CD4-positive, alpha-beta T cell treated with Interleukin-4 for 1 hour (primary cell): ENCODE results near the gene KRT13.
A peak's percentile ranks its signal among the peaks of the same experiment; 100 is the strongest.

Experiments
- DNase-seq, 2 donors: peaks; one replicate each; pipeline ENCODE4 v3.0.0-alpha.2; 2020 to 2022

Gene KRT13

GRCh38 chr17:41492351-41492750, 13.1 kb downstream of the KRT13 start:
- DNase-seq, result peak in 1 of 2 donors; percentile 19

DNA sequence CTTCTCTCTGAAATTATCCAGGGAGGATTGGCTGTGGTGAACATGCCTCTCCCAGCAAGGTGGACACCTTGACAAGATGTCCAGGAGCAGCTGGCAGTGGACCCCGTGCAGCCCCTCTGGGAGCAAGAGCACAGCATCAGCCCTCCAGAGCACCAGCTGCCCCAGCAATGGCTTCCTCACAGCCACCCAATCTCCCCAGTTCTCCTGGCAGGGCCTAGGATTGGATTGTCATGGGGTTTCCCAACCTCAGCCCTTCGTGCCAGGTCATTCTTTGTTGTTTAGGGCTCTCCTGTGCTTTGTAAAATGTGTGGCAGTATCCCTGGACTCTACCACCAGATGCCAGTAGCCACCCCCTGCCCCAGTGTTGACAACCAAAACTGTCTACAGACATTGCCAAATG, 13.9 kb downstream of the KRT13 start:
- no peak for DNase-seq

- DNase-seq, result no peak
Measured at GRCh38 chr17:41490000-41490990, 15.1 kb downstream of the KRT13 start.

DNA sequence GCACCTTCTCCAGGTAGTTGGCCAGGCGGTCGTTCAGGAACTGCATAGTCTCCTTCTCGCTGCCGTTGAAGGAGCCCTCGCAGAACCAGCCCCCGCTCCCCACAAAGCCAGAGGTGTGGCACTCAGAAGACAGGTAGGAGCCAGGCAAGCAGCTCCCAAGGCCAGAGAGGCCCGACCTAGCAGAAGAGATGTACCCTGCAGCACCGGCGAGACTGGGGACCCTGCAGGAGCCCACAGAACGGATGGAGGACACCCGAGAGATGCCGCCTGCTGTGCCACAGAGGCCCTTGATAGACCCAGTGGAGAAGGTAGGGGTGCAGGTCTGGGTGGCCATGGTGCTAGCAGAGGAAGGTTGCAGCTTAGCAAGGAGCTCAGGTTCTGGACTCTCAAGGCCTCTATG, 15.9 kb downstream of the KRT13 start, which contains the start of gene KRT36:
TSS of gene KRT36 (minus strand) at position 380 of the 400 bp plus-strand sequence. CDS start at position 334, 46 bp downstream.
- DNase-seq, result no peak

GRCh38 chr17:41486809-41487530, 18.4 kb downstream of the KRT13 start:
- DNase-seq, result peak in 1 of 2 donors; percentile 35

GRCh38 chr17:41486316-41486715, 19.1 kb downstream of the KRT13 start:
- no peak for DNase-seq

DNA sequence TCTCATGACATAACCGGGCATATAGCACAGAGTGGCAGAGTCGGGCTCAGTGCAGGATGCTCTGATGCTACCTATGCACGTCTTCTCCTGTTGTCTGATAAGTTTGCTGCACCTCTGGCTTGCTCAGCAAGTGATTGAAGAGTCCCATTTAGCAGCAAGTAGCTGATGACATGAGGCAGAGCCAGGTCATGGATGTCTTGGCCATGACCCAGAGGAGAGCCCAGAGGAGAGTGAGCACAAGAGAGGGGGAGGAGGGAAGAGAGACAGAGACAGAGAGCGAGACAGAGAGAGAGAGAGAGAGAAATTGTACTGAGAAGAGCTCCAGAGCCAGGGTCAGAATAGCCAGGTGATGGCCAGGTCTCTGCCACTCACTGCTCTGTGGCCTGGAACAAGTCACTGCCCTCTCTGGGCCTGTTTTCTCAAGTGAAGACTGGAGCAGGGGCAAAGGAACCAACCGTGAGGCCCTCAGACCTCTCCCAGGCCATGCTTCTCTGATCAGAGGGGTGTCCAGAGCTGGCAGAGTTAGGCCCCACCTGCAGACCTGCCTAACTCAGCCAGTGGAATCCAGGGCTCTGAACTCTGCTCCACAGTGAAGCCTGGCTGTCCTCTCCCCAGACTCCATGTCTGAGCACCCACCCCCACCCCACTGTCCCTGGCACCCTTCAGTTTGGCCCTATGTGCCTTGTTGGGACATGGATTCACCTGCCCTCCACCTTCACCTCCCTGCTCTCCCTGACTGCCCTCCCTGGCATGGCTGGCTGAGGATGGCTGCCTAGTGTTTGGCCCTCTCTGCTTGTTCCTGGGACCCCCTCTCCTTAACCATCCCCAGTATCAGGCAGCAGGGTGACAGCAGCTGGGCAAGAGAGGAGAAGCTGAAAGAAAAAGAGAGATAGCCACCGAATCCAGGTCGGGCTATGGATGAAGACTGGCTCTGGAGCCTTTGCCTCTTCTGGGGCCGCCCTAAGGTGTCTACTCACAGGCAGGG, 20.2 kb downstream of the KRT13 start:
- no peak for DNase-seq

DNA sequence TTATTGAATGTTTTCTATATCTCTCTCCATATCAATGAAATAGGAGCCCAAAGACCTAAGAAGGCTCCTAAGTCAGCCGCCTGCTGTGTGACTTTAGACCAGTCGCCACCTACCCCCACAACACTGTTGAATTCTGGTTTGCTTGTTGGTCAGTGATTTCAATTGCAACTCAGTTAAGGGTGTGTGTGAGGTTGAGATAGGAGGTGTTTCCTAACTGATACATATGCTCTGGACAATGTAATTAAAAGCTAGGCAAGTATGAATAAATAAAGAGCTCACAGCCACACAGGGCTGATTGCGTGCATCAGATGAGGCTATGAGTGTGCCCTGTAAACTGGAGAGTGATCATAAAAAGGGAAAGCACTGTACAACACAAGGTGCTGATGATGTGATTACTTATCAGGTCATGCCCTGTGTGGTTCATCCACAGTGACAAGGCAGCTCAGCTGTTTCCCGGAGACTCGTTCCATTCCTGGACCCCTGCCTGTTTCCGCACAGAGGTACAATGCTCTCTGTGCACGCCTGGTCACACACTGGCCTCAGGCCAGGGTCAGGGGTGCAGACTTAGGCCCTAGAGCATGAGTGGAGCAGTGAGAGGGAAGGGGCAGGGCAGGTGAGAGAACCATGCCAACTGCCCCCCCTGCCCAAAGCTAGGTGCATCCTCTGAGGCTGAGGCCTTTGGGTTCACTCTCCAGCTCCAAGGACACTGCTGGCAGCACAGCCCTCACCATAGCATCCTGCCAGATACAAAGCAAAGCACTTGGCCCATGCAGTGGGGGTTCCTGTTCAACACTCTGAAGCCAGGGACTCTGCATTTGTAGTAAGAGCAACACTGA, 21.2 kb downstream of the KRT13 start:
- DNase-seq, result no peak

DNA sequence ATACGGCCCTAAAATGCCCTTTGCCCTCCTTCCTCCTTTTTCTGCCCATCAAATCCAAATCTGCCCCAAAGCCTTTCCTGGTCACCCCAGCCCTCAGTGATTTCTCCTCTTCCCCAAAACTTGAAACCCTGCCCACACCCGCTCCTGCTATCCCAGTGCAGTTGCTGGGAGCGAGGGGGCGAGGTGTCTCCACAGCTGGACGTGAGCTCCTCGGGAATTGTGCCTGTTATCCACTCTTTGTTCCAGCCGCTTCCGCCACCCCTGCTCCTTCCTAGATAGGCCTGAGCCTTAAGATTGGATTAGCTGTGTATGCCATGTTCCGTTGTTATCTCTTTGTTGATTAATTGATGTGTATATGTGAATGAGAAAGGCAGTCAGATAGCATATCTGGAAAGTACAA, 21.9 kb downstream of the KRT13 start:
- no peak for DNase-seq

GRCh38 chr17:41481036-41481435, 24.4 kb downstream of the KRT13 start, which contains the start of gene KRT35:
KRT35 (minus strand) TSS chr17:41481151; CDS start chr17:41481097, 54 bp downstream.
- DNase-seq, result no peak

DNA sequence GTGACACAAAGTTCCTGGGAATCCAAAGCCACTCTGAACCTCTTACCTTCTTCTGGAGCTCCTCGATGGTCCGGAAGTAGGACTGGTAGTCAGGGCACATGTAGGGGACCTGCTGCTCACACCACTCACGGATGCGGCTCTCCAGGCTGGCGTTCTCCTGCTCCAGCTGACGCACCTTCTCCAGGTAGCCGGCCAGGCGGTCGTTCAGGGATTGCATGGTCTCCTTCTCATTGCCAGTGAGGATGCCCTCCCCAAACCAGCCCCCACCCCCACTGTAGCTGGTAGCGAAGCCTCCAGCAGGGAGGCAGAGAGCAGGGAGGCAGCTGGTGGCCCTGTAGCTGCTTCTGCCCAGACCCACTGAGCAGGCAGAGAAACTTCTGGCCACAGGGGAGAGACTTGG, 24.8 kb downstream of the KRT13 start:
- DNase-seq, result no peak

DNA sequence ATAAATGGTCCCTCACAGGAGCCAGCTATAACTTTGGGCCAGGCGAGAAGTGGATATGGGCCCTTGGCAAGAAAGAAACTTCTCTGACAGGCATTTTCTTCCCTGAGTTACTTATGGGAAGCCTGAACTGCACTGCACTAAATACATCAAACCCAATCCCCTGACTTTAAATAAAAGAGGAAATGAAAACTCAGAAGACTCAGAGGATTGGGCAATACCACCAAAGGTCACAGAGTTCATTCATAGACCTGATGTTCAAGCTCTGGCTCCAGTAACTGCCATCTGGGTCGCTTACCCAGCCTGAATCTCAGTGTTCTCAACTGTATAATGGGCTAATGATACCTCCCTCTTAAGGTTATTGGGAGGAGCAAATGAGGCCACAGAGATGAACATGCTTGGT, 25.3 kb downstream of the KRT13 start:
- DNase-seq, result no peak

GRCh38 chr17:41478237-41478636, 27.2 kb downstream of the KRT13 start:
- DNase-seq, result no peak

- no peak for DNase-seq
Measured at GRCh38 chr17:41476866-41477815, 28.3 kb downstream of the KRT13 start.

GRCh38 chr17:41475421-41475820, 30.0 kb downstream of the KRT13 start:
- DNase-seq, result no peak

DNA sequence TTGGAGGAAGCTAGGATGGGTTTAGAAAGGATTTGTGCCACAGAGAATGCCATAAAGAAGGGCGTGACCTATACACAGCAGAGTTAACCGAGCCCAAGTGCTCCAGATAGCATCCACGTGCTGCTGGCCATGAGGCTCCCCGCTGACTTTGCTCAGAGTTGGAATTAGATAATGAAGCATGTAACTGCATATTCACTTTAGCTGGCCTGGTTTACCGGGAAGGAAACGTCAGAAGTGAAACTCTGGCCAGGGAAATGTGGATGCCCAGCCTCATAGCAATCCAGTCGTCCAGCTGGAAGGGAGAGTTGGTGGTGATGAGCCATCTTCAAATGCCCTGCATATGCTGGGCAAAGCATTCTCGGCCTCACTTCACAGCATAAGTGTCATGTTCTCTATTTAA, 30.5 kb downstream of the KRT13 start:
- DNase-seq, result no peak

GRCh38 chr17:41468346-41468745, 37.1 kb downstream of the KRT13 start:
- no peak for DNase-seq

GRCh38 chr17:41467561-41467960, 37.9 kb downstream of the KRT13 start:
- no peak for DNase-seq

GRCh38 chr17:41466988-41467387, 38.4 kb downstream of the KRT13 start, which contains the start of gene KRT32:
KRT32 (minus strand) TSS chr17:41467386; CDS start chr17:41467325, 61 bp downstream.
- no peak for DNase-seq

- DNase-seq, result no peak
Measured at GRCh38 chr17:41464682-41465081, 40.7 kb downstream of the KRT13 start.
